Astrocyte (in vitro differentiated cells and primary cell): ENCODE data around the gene PRKCH.

Source experiments
- CTCF ChIP-seq: IDR thresholded peaks from 2 replicates; pipeline ENCODE4 v1.5.1; 2011; ENCODE audit warnings: low read depth, mild to moderate bottlenecking, inconsistent platforms, low read length, moderate library complexity; ENCODE audit not compliant: insufficient read depth
- EZH2 ChIP-seq: IDR thresholded peaks from 2 replicates; pipeline ENCODE4 v1.6.1; 2012; ENCODE audit warnings: mild to moderate bottlenecking, low read length, inconsistent platforms; ENCODE audit not compliant: insufficient read depth

- TF ChIP-seq CTCF (no peak), EZH2 (no peak)
Observed at GRCh38 chr14:61408498-61408897, 87.1 kb downstream of the PRKCH start.
